H9 (cell line): ENCODE measurements around the gene SPHK2. TPM values are rescaled to one million over a fixed set of nuclear protein-coding genes. Genes with fewer than 3 reads are reported as not detected.

Experiments used
- DNase-seq: peaks from one replicate; pipeline ENCODE4 v3.0.0-alpha.2; 2017
- H2AFZ ChIP-seq: one replicate; pipeline ENCODE4 v1.6.1; 2013; ENCODE audit warnings: mild to moderate bottlenecking, low read length, control low read depth, moderate library complexity
- H2AK5ac ChIP-seq: 2 replicates; pipeline ENCODE4 v1.6.1; 2013; ENCODE audit warnings: low read length, control low read depth, mixed read lengths; ENCODE audit not compliant: insufficient read length
- H2BK120ac ChIP-seq: one replicate; pipeline ENCODE4 v1.6.1; 2013; ENCODE audit warnings: low read depth, mild to moderate bottlenecking, low read length, control low read depth, inconsistent platforms; ENCODE audit not compliant: poor library complexity, severe bottlenecking
- H2BK12ac ChIP-seq: 2 replicates; pipeline ENCODE4 v1.6.1; 2013; ENCODE audit warnings: low read length, control low read depth, mixed read lengths, low read depth; ENCODE audit not compliant: insufficient read length
- H2BK15ac ChIP-seq: 2 replicates; pipeline ENCODE4 v1.6.1; 2013; ENCODE audit warnings: low read depth, low read length, control low read depth
- H2BK20ac ChIP-seq: one replicate; pipeline ENCODE4 v1.6.1; 2013; ENCODE audit warnings: low read depth, mild to moderate bottlenecking, low read length, control low read depth, inconsistent platforms; ENCODE audit not compliant: poor library complexity, severe bottlenecking
- H2BK5ac ChIP-seq: 2 replicates; pipeline ENCODE4 v1.6.1; 2013; ENCODE audit warnings: low read length, control low read depth, mixed read lengths; ENCODE audit not compliant: insufficient read length
- H3K14ac ChIP-seq: 2 replicates; pipeline ENCODE4 v1.6.1; 2013; ENCODE audit warnings: low read length, control low read depth; ENCODE audit not compliant: insufficient read depth
- H3K18ac ChIP-seq: 2 replicates; pipeline ENCODE4 v1.6.1; 2013; ENCODE audit warnings: low read depth, mild to moderate bottlenecking, mixed read lengths, low read length, control low read depth; ENCODE audit not compliant: insufficient read length
- H3K23ac ChIP-seq: 2 replicates; pipeline ENCODE4 v1.6.1; 2013; ENCODE audit warnings: low read length, control low read depth, mixed read lengths, low read depth; ENCODE audit not compliant: insufficient read length
- H3K23me2 ChIP-seq: 2 replicates; pipeline ENCODE4 v1.6.1; 2013; ENCODE audit warnings: low read depth, mild to moderate bottlenecking, mixed read lengths, low read length, control low read depth; ENCODE audit not compliant: insufficient read length, poor library complexity, severe bottlenecking
- H3K27ac ChIP-seq: 2 replicates; pipeline ENCODE4 v1.5.1; 2013; ENCODE audit warnings: low read length, control low read depth, mixed read lengths, low read depth; ENCODE audit not compliant: insufficient read length
- H3K27me3 ChIP-seq: 2 replicates; pipeline ENCODE4 v1.6.1; 2013; ENCODE audit warnings: low read length, control low read depth, inconsistent platforms; ENCODE audit not compliant: insufficient read depth
- H3K4ac ChIP-seq: 2 replicates; pipeline ENCODE4 v1.6.1; 2013; ENCODE audit warnings: low read depth, mild to moderate bottlenecking, control low read depth, inconsistent platforms, low read length, moderate library complexity
- H3K4me1 ChIP-seq: 2 replicates; pipeline ENCODE4 v1.6.1; 2013; ENCODE audit warnings: low read length, control low read depth, inconsistent platforms; ENCODE audit not compliant: insufficient read depth
- H3K4me2 ChIP-seq: 2 replicates; pipeline ENCODE4 v1.6.1; 2013; ENCODE audit warnings: low read length, control low read depth, mixed read lengths; ENCODE audit not compliant: insufficient read length, insufficient read depth
- H3K56ac ChIP-seq: 2 replicates; pipeline ENCODE4 v1.6.1; 2013; ENCODE audit warnings: low read depth, mild to moderate bottlenecking, mixed read lengths, low read length, control low read depth; ENCODE audit not compliant: insufficient read length
- H3K79me1 ChIP-seq: 2 replicates; pipeline ENCODE4 v1.6.1; 2013; ENCODE audit warnings: low read depth, mild to moderate bottlenecking, moderate library complexity, low read length, control low read depth, inconsistent platforms; ENCODE audit not compliant: insufficient read depth, poor library complexity, severe bottlenecking
- H3K79me2 ChIP-seq: 2 replicates; pipeline ENCODE4 v1.6.1; 2013; ENCODE audit warnings: low read length, control low read depth, inconsistent platforms; ENCODE audit not compliant: insufficient read depth
- H3K9ac ChIP-seq: 2 replicates; pipeline ENCODE4 v1.6.1; 2013; ENCODE audit warnings: low read length, control low read depth, mixed read lengths; ENCODE audit not compliant: insufficient read length; ENCODE audit errors: extremely low read depth
- H3K9me3 ChIP-seq: one replicate; pipeline ENCODE4 v1.6.1; 2013; ENCODE audit warnings: low read depth, low read length, inconsistent platforms; ENCODE audit not compliant: control insufficient read depth
- H3T11ph ChIP-seq: one replicate; pipeline ENCODE4 v1.6.1; 2013; ENCODE audit warnings: mild to moderate bottlenecking, low read length, control low read depth, inconsistent platforms
- H4K20me1 ChIP-seq: one replicate; pipeline ENCODE4 v1.6.1; 2013; ENCODE audit not compliant: control insufficient read depth, insufficient read length, insufficient read depth
- H4K5ac ChIP-seq: 2 replicates; pipeline ENCODE4 v1.6.1; 2013; ENCODE audit warnings: low read depth, mild to moderate bottlenecking, mixed read lengths, low read length, control low read depth; ENCODE audit not compliant: insufficient read length
- H4K8ac ChIP-seq: replicated peaks from 2 replicates; pipeline ENCODE4 v1.6.1; 2013; ENCODE audit warnings: low read length, control low read depth, mixed read lengths, low read depth; ENCODE audit not compliant: insufficient read length
- H4K91ac ChIP-seq: 2 replicates; pipeline ENCODE4 v1.6.1; 2013; ENCODE audit warnings: low read depth, mild to moderate bottlenecking, moderate library complexity, mixed read lengths, low read length, control low read depth; ENCODE audit not compliant: insufficient read length
- H3K27ac Mint-ChIP-seq, 3 experiments: 2 replicates in 2 of 3; 3 replicates in 1 of 3; pipeline ENCODE4 v1.8.0; 2020 to 2021; ENCODE audit warnings: mixed read lengths in 3 of 3, mild to moderate bottlenecking in 1 of 3, moderate library complexity in 1 of 3
- H3K27me3 Mint-ChIP-seq: 2 replicates; pipeline ENCODE4 v1.8.0; 2021; ENCODE audit warnings: low read depth, mild to moderate bottlenecking, moderate library complexity, mixed read lengths
- H3K36me3 Mint-ChIP-seq, 3 experiments: 2 replicates in 2 of 3; 3 replicates in 1 of 3; pipeline ENCODE4 v1.8.0; 2020 to 2021; ENCODE audit warnings: low read depth in 3 of 3, mixed read lengths in 3 of 3; ENCODE audit not compliant: insufficient read depth in 1 of 3
- H3K4me1 Mint-ChIP-seq, 2 experiments: 2 replicates each; pipeline ENCODE4 v1.8.0; 2020; ENCODE audit warnings: mixed read lengths in 2 of 2
- H3K4me3 Mint-ChIP-seq, 2 experiments: 2 replicates in 1 of 2; 3 replicates in 1 of 2; pipeline ENCODE4 v1.8.0; 2020 to 2021; ENCODE audit warnings: mild to moderate bottlenecking in 2 of 2, mixed read lengths in 2 of 2, moderate library complexity in 1 of 2
- H3K9me3 Mint-ChIP-seq, 2 experiments: 2 replicates in 1 of 2; 3 replicates in 1 of 2; pipeline ENCODE4 v1.8.0; 2020; ENCODE audit warnings: mild to moderate bottlenecking in 2 of 2, mixed read lengths in 2 of 2, moderate library complexity in 1 of 2
- WGBS: extraction: QIAGEN DNeasy Blood & Tissue Kit; methylation state at CpG from one replicate; pipeline ENCODE4 v1.1.7; 2013; ENCODE audit warnings: missing lambda C conversion rate, low lambda C conversion rate, mixed read lengths; ENCODE audit not compliant: insufficient read length; ENCODE audit errors: extremely low coverage; 5-methylcytosine and 5-hydroxymethylcytosine counted together
- total RNA-seq: library from RNA; stranded (reverse); gene quantifications from 2 replicates; pipeline ENCODE4 v1.2.1, GENCODE V29; 2021
- TF ChIP-seq, protein P1 (sequence below): fragments of 200-600 bp; sonication (generic); conservative IDR thresholded peaks from 3 replicates; pipeline ENCODE4 v1.8.0; 2021; ENCODE audit warnings: antibody characterized with exemption, mild to moderate bottlenecking

The SPHK2 gene
- total RNA-seq, 1 experiment from 2014 or later: 57.2 TPM

DNA sequence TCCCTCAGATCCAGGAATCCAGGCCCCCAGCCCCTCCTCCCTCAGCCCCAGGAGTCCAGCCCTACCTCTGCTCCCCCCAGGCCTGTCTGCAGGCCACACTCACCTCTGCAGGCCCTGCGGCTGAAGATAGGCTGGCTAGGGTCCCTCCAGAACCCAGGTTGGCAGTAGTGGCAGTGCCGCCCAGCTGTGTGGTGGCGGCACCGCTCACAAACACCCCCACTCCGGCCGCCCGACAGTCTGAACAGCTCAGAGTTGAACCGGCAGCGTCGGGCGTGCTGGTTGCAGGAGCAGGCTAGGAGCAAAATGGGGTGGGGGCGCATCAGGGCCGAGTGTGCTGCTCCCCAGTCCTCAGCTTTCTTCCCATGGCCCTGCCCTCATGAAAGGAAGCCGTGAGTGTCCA is 45.2 kb downstream of the SPHK2 start:
- H3K18ac ChIP-seq: no peak overlapping the region
- no peak overlapping the region for H3K4me3 Mint-ChIP-seq
- H2AK5ac ChIP-seq: no peak overlapping the region
- H3K27me3 Mint-ChIP-seq: peaks cover 12% of the 10 kb centered on the region
- no peaks in the 10 kb centered on the region for H3K79me2 ChIP-seq
- H3T11ph ChIP-seq: no peak overlapping the region
- no peaks in the 10 kb centered on the region for H3K79me1 ChIP-seq
- no peak overlapping the region for H4K91ac ChIP-seq
- peaks cover 2% of the 10 kb centered on the region for H4K20me1 ChIP-seq
- no peak overlapping the region for H3K27ac Mint-ChIP-seq
- H3K9ac ChIP-seq: no peak overlapping the region
- no peak overlapping the region for H3K23ac ChIP-seq
- H3K36me3 Mint-ChIP-seq: peaks cover 0 to 7% (median 7%) of the 10 kb centered on the region in 3 experiments; a peak in 4 of 7 replicates
- H2BK120ac ChIP-seq: no peak overlapping the region
- WGBS: no CpG with 5 or more reads among the region's 14 CpGs
- H3K27me3 ChIP-seq: no peaks in the 10 kb centered on the region
- no peak overlapping the region for H4K8ac ChIP-seq
- H2BK12ac ChIP-seq: no peak overlapping the region
- no peak overlapping the region for H3K27ac ChIP-seq
- H3K4me2 ChIP-seq: no peak overlapping the region
- no peak overlapping the region for H3K4ac ChIP-seq
- H2BK5ac ChIP-seq: no peak overlapping the region
- H3K9me3 ChIP-seq: no peaks in the 10 kb centered on the region
- peaks cover 7 to 12% of the 10 kb centered on the region in 2 experiments; a peak in 4 of 5 replicates for H3K9me3 Mint-ChIP-seq
- TF ChIP-seq, protein P1, sequence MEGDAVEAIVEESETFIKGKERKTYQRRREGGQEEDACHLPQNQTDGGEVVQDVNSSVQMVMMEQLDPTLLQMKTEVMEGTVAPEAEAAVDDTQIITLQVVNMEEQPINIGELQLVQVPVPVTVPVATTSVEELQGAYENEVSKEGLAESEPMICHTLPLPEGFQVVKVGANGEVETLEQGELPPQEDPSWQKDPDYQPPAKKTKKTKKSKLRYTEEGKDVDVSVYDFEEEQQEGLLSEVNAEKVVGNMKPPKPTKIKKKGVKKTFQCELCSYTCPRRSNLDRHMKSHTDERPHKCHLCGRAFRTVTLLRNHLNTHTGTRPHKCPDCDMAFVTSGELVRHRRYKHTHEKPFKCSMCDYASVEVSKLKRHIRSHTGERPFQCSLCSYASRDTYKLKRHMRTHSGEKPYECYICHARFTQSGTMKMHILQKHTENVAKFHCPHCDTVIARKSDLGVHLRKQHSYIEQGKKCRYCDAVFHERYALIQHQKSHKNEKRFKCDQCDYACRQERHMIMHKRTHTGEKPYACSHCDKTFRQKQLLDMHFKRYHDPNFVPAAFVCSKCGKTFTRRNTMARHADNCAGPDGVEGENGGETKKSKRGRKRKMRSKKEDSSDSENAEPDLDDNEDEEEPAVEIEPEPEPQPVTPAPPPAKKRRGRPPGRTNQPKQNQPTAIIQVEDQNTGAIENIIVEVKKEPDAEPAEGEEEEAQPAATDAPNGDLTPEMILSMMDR: no peak
- no peaks in the 10 kb centered on the region for H3K4me1 ChIP-seq
- no peak overlapping the region for H2AFZ ChIP-seq
- 0 out of 4 replicates have a peak, but pooled peaks cover 0 to 6% of the 10 kb centered on the region in 2 experiments for H3K4me1 Mint-ChIP-seq
- H4K5ac ChIP-seq: no peak overlapping the region
- H3K56ac ChIP-seq: no peak overlapping the region
- H2BK15ac ChIP-seq: no peak overlapping the region
- no peak overlapping the region for H3K14ac ChIP-seq
- H3K23me2 ChIP-seq: no peaks in the 10 kb centered on the region
- no peak overlapping the region for H2BK20ac ChIP-seq
- DNase-seq: no peak
